ENCODE data around the gene CCDC27. TPM values are rescaled to one million over a fixed set of nuclear protein-coding genes. Genes with fewer than 3 reads are reported as not detected.
A peak's percentile ranks its signal among the peaks of the same experiment; 100 is the strongest.

CCDC27 gene
- total and polyA plus RNA-seq, 2 of the 8 experiments (the other 6 are each of a cell fraction or from before 2014, with no cell fraction given), result 0.15 TPM; not detected in 1

- Histone ChIP-seq H3K27ac (ENCODE audit: low read depth, low read length) (no peak overlapping the region), H3K23ac (ENCODE audit: insufficient read length) (no peak overlapping the region), H3K56ac (replicated peaks; ENCODE audit: insufficient read length, low read depth, low read length) (no peak overlapping the region), H2BK20ac (ENCODE audit: low read length) (no peak overlapping the region), H2BK12ac (ENCODE audit: low read depth, low read length) (no peak overlapping the region), H3K36me3 (ENCODE audit: control insufficient read depth in 2 of 4, insufficient read depth in 4 of 4, low read length in 3 of 4) (no peaks in the 10 kb centered on the region), H2BK120ac (replicated peaks; ENCODE audit: low read depth, low read length) (no peak overlapping the region), H3K9ac (replicated peaks in 1 of 4; ENCODE audit: extremely low read depth in 1 of 4, low read depth in 3 of 4, low read length in 3 of 4) (no peak overlapping the region), H4K8ac (ENCODE audit: extremely low read depth, insufficient read depth, low read length) (peak overlapping the region; percentile 57; the same call in 1 of the 2 replicates), H4K5ac (ENCODE audit: insufficient read length, low read depth, low read length) (no peak overlapping the region), H3K27me3 (replicated peaks in 1 of 4; ENCODE audit: control insufficient read depth in 3 of 4, extremely low read depth in 1 of 4, insufficient read depth in 3 of 4, low read length in 3 of 4) (peaks cover 0 to 8% (median 5%) of the 10 kb centered on the region in 4 experiments; a peak in 4 of 7 replicates), H3K4me2 (ENCODE audit: insufficient read depth in 1 of 2, low read depth in 2 of 2, low read length in 2 of 2) (no peak overlapping the region), H2AFZ (ENCODE audit: low read length) (no peak overlapping the region), H2BK5ac (ENCODE audit: low read depth, low read length) (no peak overlapping the region), H3K18ac (ENCODE audit: extremely low read depth, low read length) (no peak overlapping the region), H3K4me3 (ENCODE audit: extremely low read depth in 1 of 4, insufficient read depth in 2 of 4, low read depth in 3 of 4, low read length in 4 of 4) (no peak overlapping the region), H3K23me2 (ENCODE audit: low read depth, low read length) (no peaks in the 10 kb centered on the region; the same call in 1 of the 2 replicates), H4K20me1 (replicated peaks in 1 of 2; ENCODE audit: control insufficient read depth in 1 of 2, insufficient read depth in 2 of 2, low read length in 2 of 2) (peaks cover 6% of the 10 kb centered on the region in 2 experiments), H3K4me1 (replicated peaks in 1 of 4; ENCODE audit: control insufficient read depth in 3 of 4, insufficient read depth in 4 of 4, low read length in 3 of 4) (peaks cover 4 to 22% (median 19%) of the 10 kb centered on the region in 4 experiments), H3K9me3 (ENCODE audit: insufficient read depth in 2 of 2, low read depth in 1 of 2, low read length in 1 of 2) (no peaks in the 10 kb centered on the region), H4K91ac (replicated peaks; ENCODE audit: insufficient read length, low read length) (no peak overlapping the region), H3K4ac (replicated peaks; ENCODE audit: insufficient read length, low read depth, low read length) (no peak overlapping the region), H3K14ac (ENCODE audit: insufficient read length) (no peak overlapping the region), H3K79me1 (ENCODE audit: low read depth, low read length) (no peaks in the 10 kb centered on the region), H3K79me2 (ENCODE audit: control insufficient read depth in 1 of 2, insufficient read depth in 2 of 2, low read length in 2 of 2) (no peaks in the 10 kb centered on the region), H2BK15ac (ENCODE audit: low read length) (no peak overlapping the region), H2AK5ac (ENCODE audit: low read depth, low read length) (no peak overlapping the region)
- POLR2A ChIA-PET (ENCODE audit: partially characterized antibody), result no interaction called here
- whole genome bisulfite sequencing, 2 experiments (ENCODE audit: extremely low coverage in 1 of 2, insufficient coverage in 1 of 2, insufficient read length in 1 of 2, insufficient replicate concordance in 2 of 2, low coverage in 1 of 2, low lambda C conversion rate in 2 of 2, missing lambda C conversion rate in 1 of 2), result 87% methylated on average over 24 of the region's 28 CpGs; no CpG with 5 or more reads in 1 of the 2 experiments
- no peak for TF ChIP-seq SAP30 (IDR thresholded peaks at IDR 0.05; ENCODE audit: insufficient read depth, insufficient replicate concordance, low read length)
- TF ChIP-seq POU5F1 (IDR thresholded peaks at IDR 0.05; ENCODE audit: low read depth, low read length), result no peak
- no peak for TF ChIP-seq HDAC2 (IDR thresholded peaks at IDR 0.05; ENCODE audit: borderline replicate concordance in 1 of 2, low read depth in 2 of 2, low read length in 2 of 2)
- TF ChIP-seq EP300 (IDR thresholded peaks at IDR 0.05; ENCODE audit: borderline replicate concordance in 1 of 2, low read depth in 2 of 2, low read length in 2 of 2), result no peak
- TF ChIP-seq, protein P1, sequence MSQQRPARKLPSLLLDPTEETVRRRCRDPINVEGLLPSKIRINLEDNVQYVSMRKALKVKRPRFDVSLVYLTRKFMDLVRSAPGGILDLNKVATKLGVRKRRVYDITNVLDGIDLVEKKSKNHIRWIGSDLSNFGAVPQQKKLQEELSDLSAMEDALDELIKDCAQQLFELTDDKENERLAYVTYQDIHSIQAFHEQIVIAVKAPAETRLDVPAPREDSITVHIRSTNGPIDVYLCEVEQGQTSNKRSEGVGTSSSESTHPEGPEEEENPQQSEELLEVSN (IDR thresholded peaks at IDR 0.05), result no peak
- no peak for TF ChIP-seq CHD1 (IDR thresholded peaks at IDR 0.05; ENCODE audit: low read depth, low read length)
- no peak for TF ChIP-seq RNF2 (IDR thresholded peaks at IDR 0.05; ENCODE audit: borderline replicate concordance, low read depth, low read length, missing control alignments, poor library complexity, severe bottlenecking)
- no peak for TF ChIP-seq SUZ12 (IDR thresholded peaks at IDR 0.05; ENCODE audit: low read length)
- no peak for TF ChIP-seq CTBP2 (IDR thresholded peaks at IDR 0.05; ENCODE audit: borderline replicate concordance, insufficient read depth, insufficient read length, low read length)
- no peak for TF ChIP-seq SRF (IDR thresholded peaks at IDR 0.05; ENCODE audit: low read depth, low read length)
- TF ChIP-seq EGR1 (IDR thresholded peaks at IDR 0.05; ENCODE audit: borderline replicate concordance, low read depth, low read length), result no peak
- CTCF ChIA-PET (ENCODE audit: partially characterized antibody), result interaction anchor here (0.9 to 4.7 kb wide), 4 partner anchors 17 to 286 kb away, joined by 4 to 24 read pairs (median 4); no protein-coding TSS in a partner anchor
- no peak for FAIRE-seq
- no peak for DNase-seq (ENCODE audit: low read depth in 1 of 2, low spot score in 2 of 2)
Observed at GRCh38 chr1:3703786-3704371, 48.4 kb upstream of the CCDC27 start.

Data from H1 (cell line).